OCI-M1 (cell line): Measurements from ENCODE around the gene GCN1.

Experiments
- DNase-seq: peaks from one replicate; lab custom pipeline; 2025; lab: John Stamatoyannopoulos, UW

GCN1 gene

GRCh38 chr12:120139958-120140357 lies 54.6 kb downstream of the GCN1 start:
- no peak for DNase-seq

- no peak for DNase-seq
Measured at GRCh38 chr12:120138366-120138765, 56.1 kb downstream of the GCN1 start.

DNA sequence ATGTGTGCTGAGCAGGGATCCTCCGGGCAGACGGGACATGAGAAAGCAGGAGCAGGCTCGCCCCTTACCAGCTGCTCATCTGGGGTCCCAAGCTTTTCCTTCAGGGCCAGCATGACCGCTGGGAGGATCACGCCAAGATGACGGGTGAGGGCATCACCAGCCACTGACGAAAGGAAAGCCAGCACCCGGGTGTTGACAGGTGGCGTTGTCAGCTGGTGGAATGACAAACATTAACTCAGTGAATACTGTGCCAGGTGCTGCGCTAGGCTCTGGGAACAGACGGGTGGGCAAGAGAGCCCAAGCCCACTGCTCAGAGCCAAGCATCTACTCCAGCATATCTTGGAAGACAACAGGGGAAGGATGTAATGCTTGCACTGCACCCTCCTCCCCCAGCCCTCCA lies 56.7 kb downstream of the GCN1 start:
- no peak for DNase-seq

DNA sequence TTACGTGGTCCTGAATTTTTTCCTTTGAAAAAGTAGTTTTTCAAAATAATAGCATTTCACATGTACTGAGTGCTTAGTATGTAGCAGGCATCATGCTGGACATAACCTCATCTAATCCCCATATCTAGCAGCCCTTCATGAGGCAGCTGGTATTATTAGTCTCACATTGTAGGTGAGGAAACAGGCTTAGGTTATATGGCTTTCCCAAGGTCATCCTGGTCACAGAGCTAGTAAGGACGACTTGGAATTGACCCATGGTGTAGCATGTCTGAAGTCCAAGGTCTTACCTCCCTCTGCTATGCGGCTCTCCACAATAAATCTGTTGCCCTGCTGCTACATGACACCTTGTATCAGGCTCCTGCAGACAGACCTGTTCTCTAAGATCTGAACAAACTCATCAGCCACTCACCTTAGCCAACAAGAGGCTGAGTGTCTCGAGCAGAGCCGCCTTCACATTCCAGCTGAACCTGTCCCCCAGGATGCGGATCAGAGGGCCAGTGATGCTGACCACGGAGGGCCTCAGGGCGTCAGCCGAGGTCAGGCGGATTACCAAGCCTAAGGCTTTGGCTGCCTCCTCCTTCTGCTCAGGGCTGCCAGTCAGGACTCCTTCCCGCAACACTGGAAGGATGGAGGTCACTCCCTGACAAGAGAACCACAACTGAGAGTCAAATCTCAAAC lies 58.3 kb downstream of the GCN1 start:
- no peak for DNase-seq

DNA sequence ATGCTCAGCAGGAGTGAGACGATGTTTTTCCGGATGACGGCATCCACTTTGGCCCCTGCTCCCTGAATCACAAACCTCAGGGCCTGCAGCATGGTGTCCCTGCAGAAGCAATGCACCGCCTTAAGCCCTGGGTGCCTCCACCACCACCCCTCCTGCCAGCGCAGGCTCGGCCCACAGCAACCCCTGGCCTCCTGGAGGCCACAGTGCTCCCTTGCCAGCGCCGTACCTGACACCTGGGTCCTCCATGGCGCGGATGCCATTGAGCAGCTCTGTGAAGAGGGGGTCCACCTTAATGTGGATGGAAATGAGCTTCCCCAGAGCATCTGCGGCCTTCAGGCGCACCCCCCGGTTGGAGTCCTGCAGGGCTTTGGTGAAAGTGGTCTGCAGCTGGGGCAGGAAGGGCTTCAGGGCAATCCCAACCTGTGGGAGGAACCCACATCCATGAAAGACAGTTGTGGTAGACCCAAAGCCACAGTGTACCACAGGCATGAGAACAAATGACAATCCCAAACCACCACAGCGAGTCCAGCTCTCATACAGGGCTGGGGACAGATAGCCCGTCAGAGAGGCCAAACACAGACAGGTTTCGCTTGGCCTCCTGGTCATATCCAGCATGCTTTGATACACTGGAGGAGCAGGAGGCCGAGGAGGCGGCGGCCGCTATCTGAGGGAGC lies 60.1 kb downstream of the GCN1 start:
- DNase-seq = no peak

DNA sequence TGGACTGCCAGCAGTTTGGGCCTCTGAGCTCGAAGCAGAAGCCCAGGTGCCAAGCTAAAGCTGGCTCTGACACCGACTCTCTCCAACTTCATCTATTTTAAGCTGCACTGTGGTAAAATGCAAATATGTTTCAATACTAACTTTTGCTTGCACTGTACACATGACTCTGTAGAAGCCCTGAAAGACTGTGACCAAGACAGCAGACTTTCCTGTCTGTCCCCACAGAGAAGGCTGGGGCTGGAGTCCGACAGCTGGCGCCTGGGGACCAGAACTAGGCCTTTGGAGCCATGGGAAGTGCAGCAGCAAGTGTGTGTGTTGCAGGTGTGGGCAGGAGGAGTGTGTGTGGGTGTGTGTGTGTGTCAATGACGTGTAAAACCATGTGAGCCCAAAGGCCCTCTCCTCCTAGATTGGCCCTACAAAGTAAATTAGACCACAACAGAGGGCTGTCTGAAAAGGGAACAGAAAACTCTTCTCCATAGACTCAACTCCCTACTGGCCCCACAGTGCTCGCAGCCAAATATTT lies 61.6 kb downstream of the GCN1 start:
- no peak for DNase-seq

- DNase-seq = no peak
Measured at GRCh38 chr12:120132054-120132836, 62.3 kb downstream of the GCN1 start.

DNA sequence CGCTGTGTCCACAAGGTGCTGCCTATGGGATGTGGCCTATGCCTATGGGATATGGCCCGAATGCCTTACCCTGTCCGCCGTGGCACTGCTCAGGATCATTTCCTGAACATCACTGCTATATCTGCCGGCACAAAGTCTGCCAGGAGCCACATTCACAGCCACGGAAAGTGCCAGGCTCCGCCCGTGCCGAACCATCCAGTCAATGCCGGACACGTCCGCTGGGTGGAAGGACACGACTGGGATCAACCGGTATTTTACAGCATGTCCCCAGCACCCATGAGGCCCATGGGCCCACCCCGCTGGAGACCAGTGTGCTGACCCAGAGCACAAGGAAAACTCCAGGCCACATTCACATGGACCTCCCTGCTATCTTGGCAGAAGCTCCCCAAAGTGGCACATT lies 63.4 kb downstream of the GCN1 start:
- no peak for DNase-seq

- no peak for DNase-seq
Measured at GRCh38 chr12:120130011-120130410, 64.5 kb downstream of the GCN1 start.

DNA sequence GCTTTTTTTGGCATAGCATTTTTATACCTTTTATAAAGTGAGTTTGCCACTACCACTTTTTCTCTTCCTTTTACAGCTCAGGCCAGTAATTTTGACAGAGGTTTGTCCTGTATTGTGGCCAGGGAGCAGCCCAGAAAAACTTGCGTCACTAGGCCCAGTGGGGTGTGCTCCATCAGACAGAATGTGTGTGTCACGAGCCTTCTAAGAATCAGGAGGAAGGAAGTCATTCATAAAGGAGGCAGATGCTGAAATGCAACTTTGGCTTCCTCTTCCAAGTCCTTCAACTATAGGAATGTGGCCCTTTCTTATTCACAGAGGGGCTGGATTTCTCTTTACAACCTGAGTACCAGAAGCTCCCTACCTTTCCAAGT lies 67.9 kb downstream of the GCN1 start:
- DNase-seq = no peak

DNA sequence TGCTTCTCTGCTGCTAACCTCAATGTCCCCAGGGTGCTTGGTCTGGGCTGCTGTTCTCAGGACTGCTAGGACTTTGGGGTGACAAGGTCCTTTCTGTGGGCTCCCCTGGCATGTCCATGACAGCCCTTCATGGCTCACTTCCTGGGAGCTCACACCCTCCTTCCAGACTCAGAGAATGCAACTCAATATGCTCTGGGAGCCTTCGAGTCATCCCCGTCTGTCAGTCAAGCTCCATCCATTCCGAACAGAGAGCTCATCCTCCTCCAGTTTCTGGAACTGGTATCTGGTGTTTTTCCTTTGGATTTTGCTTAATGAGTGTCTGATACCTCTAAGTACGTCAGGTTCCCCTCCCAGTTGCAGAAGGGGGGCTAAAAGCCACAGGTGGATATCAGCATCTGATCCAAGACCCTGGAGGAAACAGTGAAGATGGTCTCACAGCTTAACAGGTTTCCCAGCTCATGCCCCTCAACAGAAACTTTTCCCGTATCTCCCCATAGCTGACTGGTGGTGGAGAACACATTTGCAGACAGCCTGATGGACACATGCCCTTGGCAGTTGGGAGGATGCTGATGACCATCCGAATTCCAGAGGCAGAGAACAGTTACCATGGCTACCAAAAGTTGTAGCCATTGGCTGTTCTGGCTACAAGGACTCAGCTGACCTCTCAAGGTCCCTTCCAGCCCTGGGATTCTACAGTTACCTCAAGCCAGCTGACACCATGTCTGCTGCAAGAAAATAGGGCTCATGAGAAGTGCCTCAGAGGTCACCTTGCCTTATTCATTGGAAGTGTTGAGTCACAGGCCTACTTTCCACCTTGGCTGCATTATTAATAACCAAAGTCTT lies 68.5 kb downstream of the GCN1 start:
- DNase-seq = no peak

GRCh38 chr12:120125029-120125428 lies 69.5 kb downstream of the GCN1 start:
- DNase-seq = no peak

- DNase-seq = peak; percentile 20
Measured at GRCh38 chr12:120121766-120122293, 72.7 kb downstream of the GCN1 start.

GRCh38 chr12:120121343-120121742 lies 73.2 kb downstream of the GCN1 start:
- no peak for DNase-seq

- peak; percentile 43 for DNase-seq
Measured at GRCh38 chr12:120119271-120119973, 75.1 kb downstream of the GCN1 start.

DNA sequence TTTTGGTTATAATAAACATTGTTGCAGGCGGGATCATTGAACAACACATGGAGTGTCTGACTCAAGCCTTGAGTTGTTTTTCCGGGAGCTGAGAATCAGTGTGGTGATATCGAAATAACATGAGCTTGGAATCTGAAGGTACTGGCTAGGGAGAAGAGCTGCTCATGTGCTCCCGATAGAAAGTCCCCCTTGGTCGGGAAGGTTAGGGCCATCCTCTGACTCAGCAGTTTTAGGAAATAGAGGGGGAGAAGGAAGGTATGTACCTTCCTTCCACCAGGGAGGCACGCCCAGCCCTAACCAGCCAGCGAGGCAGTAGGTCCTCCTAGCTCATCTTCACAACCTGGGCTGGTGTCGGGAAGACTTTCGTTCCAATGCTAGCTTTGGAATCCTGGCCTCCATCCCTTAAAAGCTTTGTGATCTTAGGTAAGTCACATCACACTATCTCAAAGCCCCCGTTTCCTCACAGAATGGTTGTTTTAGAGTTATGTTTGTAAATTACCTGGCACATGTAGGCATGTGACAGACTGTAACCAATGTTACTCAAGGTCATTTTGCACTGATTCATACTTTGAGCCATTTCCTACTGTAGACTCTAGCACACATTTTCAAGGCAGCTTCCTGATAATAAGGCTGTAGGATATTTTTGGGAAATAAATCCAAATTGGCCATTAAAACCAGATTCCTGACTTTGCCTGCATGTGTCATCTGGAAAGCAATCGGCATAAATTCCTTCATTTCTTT lies 76.0 kb downstream of the GCN1 start:
- no peak for DNase-seq

DNA sequence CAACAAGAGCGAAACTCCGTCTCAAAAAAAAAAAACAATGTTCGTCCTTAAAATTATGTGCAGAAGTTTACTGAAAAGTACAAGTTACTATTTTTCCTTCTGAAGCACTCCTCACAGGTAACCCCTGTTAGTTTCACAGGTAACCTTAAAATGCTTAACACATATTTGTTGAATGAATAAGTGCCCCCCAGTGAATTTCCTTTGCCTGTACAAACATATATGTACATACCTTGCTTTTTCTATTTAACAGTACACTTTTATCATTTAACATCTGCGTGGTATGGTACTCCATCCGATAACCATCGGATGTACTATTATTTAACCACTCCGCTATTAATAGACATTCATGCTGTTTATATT lies 76.6 kb downstream of the GCN1 start:
- no peak for DNase-seq

DNA sequence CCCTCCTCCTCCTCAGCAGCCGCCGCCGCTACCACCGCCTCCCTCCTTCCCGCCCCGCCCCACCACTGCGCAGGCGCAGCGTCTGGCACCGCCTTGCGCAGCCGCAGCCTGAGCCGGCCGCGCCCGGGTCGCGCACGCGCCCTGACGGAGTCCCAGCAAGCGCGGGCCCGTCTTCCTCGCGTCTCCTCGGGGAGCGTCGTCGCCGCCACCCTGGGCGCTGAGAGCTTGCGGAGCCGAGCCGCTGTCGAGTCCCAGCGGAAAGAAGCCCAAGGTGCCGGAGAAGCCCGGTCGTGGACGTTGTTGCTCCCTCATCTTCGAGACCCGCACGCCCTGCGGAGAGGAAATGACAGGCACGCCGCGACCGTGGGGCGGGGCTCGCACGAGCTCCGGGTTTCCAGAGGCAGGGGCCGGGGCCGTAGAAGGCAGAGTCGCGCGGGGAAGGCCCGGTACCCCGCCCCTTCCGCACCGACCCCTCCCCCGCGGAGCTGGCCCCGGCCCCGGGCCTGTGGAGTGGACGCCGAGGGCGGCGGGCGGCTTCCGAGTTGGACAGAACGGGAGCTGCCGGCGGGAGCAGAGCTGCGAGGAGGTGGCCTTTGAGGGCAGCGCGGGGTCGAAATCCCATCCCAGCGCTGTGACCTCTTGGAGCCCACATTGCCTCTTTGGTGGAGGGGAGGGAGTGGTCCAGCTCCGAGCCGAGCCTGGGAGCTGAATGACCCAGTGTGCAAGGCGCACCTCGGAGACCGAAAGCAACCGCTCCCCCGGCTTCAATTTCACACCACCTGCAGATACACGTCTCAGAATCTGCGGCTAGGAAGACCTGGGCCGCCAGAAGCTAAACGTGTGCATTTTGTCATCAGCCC lies 77.5 kb downstream of the GCN1 start:
- peak; percentile 96 for DNase-seq

DNA sequence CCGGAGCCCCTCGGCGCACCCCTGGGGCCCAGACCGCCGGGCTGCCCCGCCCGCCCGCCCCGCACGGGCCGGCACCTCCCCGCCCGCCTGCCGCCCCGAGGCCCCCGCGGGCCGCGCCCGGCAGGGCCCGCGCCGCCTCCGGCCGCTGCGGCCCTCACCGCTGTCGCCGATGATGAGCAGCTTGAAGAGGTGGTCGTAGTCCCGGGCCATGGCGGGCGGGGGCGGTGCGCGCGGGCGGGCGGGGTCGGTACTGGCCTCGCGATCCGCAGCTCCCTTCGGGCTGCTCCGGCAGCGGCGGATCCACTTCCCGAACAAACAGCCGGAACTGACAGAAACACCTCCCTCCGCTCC lies 78.1 kb downstream of the GCN1 start, which contains the start of gene RAB35:
RAB35 (minus strand) TSS at position 313 of the 351 bp plus-strand sequence; CDS start at position 210, 103 bp downstream.
- no peak for DNase-seq
